A673 (cell line): ENCODE measurements around the gene SRRD.

Experiments used
- CTCF ChIP-seq: fragments of 300-800, 200-600 bp; sonication (generic); conservative IDR thresholded peaks from 2 replicates; pipeline ENCODE4 v1.5.1; 2017; ENCODE audit warnings: low read depth, mild to moderate bottlenecking, antibody characterized with exemption, low read length, moderate library complexity, mixed read lengths
- EZH2 ChIP-seq: fragments of 200-600 bp; sonication (generic); IDR thresholded peaks from 2 replicates; pipeline ENCODE4 v1.6.1; 2017; ENCODE audit warnings: borderline replicate concordance, low read depth, mild to moderate bottlenecking, mixed read lengths, antibody characterized with exemption, low read length; ENCODE audit not compliant: poor library complexity, severe bottlenecking

GRCh38 chr22:26536762-26537134, 53.1 kb downstream of the SRRD start:
- no peak for TF ChIP-seq CTCF
- TF ChIP-seq EZH2 = no peak
